Fibroblast of lung (primary cell): Measurements from ENCODE around the gene ARID5A.

ENCODE experiments used
- EZH2 ChIP-seq: IDR thresholded peaks from 2 replicates; pipeline ENCODE4 v1.5.1; 2012; ENCODE audit warnings: low read length, control low read depth, mild to moderate bottlenecking; ENCODE audit errors: missing control alignments
- TF ChIP-seq, protein P1 (sequence below), 2 donors: IDR thresholded peaks in 1 of 2; conservative IDR thresholded peaks in 1 of 2; 1 replicate in 1 of 2; 2 replicates in 1 of 2; pipeline ENCODE4 v1.5.1; 2011 to 2012; ENCODE audit warnings: low read length in 2 of 2, control low read depth in 1 of 2, inconsistent platforms in 1 of 2, low read depth in 1 of 2, mild to moderate bottlenecking in 1 of 2

DNA sequence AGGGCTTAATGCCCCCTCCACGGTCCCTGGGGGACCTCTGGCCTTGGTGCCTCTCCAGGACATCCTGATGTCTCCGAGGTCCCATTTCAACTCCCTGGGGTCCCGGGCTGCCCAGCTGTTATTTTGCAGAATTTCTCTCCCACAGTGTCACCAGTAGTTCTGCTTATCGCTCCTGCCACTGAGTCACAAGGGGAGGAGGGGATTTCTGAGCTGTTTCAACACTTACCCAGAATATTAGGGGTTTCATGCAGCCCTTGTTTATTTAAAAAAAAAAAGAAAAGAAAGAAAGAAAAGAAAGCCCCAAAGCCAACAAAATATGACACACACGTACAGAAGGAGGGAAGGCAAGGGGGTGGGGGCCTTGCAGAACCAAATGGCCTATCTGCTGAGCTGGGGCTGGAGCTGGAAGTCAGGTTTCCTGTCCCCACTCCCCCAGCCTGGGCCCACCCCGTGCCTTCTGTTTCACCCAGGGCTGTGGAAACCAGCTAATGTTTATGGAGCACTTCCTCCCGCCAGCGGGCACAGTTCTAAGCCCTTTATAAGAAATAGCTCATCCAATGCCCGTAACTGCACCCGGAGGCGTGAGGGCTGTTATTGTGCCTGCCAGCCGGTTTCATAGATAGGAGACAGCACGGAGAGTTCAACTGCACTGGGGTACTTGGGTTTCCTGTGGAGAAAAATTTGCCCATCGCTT lies 8.4 kb upstream of the ARID5A start:
- TF ChIP-seq, protein P1, sequence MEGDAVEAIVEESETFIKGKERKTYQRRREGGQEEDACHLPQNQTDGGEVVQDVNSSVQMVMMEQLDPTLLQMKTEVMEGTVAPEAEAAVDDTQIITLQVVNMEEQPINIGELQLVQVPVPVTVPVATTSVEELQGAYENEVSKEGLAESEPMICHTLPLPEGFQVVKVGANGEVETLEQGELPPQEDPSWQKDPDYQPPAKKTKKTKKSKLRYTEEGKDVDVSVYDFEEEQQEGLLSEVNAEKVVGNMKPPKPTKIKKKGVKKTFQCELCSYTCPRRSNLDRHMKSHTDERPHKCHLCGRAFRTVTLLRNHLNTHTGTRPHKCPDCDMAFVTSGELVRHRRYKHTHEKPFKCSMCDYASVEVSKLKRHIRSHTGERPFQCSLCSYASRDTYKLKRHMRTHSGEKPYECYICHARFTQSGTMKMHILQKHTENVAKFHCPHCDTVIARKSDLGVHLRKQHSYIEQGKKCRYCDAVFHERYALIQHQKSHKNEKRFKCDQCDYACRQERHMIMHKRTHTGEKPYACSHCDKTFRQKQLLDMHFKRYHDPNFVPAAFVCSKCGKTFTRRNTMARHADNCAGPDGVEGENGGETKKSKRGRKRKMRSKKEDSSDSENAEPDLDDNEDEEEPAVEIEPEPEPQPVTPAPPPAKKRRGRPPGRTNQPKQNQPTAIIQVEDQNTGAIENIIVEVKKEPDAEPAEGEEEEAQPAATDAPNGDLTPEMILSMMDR (conservative IDR thresholded peaks at IDR 0.05 in 1 of 2, IDR thresholded peaks at IDR 0.05 in 1 of 2; ENCODE audit: low read depth in 1 of 2, low read length in 2 of 2), result no peak
- no peak for TF ChIP-seq EZH2
